NCI-H526 treated with DMSO at 0.1 percent for 48 hours (cell line): ENCODE results near the gene ATP6V0E1.

ENCODE experiments used
- DNase-seq: peaks from one replicate; lab custom pipeline; 2025; lab: John Stamatoyannopoulos, UW

Gene ATP6V0E1

DNA sequence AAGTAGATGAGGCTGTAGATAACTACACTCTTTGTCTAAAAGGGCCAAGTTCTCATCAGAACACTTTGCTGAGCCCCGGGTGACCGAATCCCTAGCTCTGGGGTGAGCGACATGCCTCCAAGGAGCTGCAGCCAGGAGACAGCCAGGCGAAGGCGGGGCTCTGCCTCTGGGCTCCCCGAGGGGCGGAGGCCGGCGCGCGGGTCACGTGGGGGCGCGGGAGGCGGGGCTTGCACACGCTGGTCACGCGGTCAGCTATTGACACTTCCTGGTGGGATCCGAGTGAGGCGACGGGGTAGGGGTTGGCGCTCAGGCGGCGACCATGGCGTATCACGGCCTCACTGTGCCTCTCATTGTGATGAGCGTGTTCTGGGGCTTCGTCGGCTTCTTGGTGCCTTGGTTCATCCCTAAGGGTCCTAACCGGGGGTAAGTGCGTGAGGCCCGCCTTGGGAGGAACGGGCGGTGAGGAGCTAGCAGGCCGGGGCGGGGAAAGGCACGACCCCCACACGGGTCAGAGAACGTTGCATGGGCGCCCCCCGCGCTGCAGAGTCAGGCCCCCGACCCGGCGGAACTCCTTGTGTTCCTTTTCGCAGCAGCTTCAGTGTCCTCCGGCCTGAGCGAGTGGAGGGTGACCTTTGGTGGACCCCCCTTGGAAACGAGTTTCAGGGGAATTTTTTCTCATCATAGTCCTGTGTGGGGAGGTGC is at the start of gene ATP6V0E1:
ATP6V0E1 (plus strand) TSS at position 230 of the 702 bp plus-strand sequence; CDS start at position 320, 90 bp downstream.
- peak; percentile 52 for DNase-seq

DNA sequence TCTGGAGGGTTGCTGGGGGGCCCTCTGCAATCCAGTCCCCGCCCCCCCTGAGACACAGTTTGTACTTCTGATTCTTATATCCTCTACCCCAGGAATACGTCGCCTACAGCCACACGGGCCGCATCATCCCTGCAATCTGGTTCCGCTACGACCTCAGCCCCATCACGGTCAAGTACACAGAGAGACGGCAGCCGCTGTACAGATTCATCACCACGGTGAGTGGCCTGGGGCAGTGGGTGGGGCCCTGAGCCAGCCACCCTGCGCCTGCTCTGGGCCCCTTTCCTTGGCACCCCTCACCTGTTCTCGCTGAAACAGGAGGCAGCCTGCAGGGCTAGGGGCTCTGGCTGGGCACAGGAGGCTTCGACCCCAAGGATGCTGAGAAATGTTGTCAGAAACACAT is 48.5 kb upstream of the ATP6V0E1 start:
- no peak for DNase-seq

DNA sequence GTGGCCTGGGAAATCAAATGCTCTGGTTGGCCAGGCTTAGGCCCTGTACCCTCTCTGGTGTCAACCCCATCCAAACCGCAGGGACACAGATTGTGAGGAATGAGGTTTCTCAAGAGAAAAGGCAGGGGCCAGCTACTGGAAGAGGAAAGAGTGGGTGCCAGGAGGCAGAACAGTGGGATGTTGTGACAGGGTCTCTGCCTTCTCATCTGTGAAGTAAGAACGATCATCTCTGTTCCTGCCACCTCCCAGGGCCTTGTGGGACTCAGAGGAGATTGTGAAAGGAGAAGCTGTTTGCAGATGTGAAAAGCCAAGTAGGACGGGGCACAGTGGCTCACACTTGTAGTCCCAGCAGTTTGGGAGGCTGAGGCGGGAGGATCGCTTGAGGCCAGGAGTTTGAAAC is 47.2 kb upstream of the ATP6V0E1 start:
- no peak for DNase-seq

DNA sequence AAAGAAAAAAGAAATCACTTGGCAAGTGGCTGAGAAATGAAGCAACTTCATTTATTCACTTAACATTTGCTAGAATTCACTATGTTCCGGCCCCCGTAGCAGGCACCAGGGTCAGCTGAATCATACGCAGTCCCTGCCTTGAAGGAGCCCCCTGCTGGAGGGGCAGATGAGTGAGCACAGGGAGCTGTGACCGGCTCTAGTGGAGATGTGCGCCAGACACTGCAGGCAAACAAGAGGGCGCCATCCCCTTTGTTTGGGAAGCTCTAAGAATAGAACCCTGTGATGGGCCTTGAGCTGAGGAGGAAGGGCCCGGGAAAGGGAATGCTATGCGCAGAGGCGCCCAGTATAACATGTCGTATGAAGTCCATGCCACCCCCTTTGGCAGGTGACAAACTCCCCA is 44.5 kb upstream of the ATP6V0E1 start:
- no peak for DNase-seq

GRCh38 chr5:172939611-172940267 is 43.8 kb upstream of the ATP6V0E1 start:
- DNase-seq: no peak

DNA sequence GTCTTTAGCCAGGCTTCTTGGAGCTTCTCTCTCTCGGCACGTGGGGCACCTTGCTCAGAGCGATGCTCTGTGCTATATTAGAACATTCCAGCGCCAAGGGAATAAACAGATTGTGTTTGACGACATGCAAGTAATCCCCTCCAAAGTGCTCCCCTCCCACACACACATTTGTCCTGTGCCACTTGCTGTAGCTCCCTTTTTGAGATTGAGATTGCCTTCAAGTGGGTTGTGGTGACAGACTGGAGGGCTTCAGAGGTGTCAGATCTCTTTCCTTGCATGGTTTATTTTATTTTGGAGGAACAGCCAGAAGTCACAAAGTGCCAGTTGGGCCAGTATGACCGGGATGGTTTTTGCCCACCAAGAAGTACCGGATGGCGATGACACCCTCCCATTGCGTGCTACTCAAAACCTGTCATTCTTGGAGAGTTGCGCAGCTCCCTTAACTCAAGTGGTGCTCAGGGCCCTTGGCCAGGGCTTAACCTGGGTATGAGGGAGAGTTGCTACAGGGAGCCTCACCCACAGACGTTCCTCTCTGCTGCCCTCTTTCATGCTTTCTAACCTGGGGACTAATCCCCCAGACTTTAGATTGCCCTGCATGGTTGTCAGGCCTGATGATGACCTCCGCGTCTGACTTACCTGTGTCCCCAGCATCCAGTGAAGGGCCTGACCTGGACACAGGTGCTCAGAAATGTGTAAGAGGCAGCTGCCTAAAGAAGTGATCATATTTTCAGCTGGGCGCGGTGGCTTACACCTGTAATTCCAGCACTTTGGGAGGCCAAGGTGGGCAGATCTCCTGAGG is 43.1 kb upstream of the ATP6V0E1 start:
- DNase-seq: no peak

DNA sequence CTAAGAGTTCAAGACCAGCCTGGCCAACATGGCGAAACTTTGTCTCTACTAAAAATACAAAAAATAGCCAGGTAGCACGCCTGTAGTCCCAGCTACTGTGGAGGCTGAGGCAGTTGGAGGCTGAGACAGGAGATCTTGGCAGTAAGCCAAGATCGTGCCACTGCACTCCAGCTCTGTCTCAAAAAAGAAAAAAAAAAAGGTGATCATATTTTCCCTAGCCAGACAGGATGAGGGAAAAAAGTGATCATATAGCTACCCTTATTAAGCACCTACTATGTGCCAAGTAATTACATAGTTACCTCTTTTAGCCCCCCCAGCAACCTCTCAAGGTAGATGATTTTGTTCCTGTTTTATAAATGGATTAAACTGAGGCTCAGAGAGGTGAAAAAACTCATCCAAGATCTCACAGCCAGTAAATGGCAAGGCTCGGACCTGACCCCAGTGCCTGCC is 42.5 kb upstream of the ATP6V0E1 start:
- no peak for DNase-seq

DNA sequence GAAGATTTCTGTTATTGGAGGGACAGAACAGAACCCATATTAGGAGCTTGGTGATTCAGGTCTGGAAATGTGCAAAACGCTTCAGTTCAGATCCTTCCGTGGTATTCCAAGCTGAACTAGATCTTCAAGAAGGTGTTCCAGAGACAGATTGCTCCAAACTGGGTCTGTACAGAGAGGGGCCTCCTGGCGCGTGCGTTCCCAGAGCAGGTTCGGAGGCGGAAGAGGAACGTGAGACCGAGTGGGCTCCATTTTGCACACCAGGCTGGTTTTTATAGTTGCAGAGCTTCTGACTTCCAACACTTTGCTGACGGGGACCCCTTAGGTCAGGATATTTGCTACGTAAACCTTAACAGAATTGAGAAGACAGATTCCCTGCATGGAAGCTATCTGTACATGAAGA is 41.0 kb upstream of the ATP6V0E1 start:
- no peak for DNase-seq

DNA sequence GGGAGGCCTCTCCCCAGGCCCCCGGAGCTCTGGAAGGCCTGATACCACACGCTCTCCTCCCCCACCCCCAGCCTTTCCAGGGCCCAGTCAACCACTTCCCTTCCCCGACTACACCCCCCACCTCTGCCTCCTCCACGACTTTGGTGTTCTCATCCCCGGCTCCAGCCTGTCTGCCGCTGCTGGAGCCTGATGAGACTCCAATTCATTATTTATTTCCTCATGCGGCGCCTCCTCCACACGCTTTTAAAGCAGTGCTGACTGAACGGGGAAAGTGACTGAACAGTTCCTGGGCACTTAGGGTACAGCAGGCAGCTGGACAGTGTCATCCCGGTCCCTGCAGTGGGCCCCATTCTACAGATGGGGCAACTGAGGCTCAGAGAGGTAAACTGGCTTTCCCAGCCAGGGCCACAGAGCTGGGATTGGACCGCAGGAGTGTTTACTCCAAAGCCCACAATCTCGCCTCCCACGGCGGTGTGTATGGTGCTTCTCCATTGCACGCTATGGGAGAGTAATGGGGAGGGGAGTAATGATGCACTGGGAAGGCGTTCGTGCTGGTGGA is 40.2 kb upstream of the ATP6V0E1 start:
- DNase-seq: no peak

DNA sequence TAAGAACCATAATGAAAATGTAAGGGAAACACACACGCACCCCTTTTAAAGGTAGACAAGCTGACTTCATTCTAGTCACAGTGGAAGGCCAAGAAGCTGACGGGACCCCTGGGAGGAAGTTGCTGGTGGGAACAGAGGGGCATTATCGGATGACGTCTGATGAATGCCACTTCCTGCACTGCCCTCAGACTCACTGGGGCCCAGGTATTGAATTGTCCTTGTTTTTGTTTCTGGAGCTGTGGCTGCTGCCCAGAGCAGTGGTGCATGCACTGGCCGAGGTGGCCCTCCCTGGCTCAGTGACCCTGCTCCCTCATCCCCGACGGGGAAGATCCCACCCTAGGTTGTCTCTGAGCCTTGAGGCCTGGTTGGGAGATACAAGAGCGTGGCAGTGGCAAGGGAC is 39.7 kb upstream of the ATP6V0E1 start:
- DNase-seq: no peak

DNA sequence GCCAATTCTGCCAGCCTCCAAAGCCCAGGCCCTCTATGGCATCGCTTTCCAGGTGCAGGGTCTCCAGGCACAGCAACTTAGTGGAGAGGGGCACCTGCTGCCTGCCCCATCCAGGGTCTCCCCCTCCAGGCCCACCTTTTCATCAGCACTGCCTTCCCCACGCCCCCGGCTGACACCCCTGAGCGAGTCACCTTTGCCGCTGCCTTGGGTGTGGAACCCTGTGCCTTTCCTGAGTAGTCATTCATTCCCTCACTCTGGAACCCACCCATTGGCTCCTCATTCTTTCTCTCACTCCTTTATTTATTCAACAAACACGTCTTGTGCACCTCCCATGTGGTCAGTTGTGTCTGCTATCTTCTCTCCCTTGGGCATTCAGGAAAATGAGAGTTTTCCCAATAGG is 38.8 kb upstream of the ATP6V0E1 start:
- DNase-seq: no peak

DNA sequence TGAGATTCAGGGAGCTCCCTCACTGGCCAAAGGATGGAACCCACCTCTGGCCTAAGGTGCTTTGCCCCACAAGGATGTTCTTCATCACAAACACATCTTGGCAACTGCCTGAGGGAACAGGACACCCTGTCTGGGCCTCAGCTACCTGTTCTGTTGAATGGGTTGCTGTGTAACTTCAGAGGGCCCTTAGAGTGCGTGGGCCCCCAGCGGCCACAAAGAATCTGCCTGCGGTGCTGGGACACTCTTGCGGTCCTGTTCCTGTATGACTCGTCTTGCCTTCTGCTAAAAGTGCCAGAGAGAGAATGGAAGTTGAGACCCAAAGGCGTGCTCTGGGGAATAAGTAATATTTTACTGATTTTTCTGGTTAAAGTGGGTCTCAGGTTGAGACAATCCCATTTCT is 38.4 kb upstream of the ATP6V0E1 start:
- no peak for DNase-seq

DNA sequence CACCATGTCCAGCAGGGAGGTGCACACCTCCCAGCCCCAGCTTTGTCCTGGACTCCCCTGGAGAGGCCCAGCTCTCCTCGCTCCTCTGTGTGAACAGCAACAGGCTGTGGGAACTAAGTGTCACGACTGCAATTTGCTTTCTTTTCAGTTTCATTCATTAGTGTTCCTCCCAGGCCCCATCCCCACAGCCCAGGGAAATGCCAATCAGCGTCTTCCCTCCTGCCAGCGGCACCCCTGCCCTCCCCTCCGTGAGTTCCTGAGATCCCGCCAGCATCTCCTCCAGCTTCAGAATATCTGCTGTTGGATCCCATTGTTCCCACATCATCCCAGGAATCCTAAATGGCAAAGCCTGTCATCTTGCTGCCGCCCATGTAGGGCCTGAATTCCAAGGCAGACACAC is 37.4 kb upstream of the ATP6V0E1 start:
- DNase-seq: no peak

DNA sequence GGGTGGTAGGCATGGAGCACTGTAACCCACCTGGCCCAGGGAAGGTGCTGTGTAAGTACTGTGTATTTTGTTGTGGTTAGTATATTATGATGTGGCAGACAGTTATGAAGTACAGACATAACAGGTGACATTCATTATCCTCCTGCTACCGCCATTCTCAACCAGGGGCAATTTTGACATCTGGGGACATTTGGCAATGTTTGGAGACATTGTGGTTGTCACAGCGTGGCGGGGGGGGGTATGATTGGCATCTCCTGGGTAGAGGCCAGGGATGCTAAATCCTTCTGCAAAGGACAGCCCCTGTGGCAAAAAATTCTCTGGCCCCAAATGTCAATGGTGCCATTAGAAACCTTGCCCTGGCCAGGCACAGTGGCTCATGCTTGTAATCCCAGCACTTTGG is 34.1 kb upstream of the ATP6V0E1 start:
- DNase-seq: no peak

GRCh38 chr5:172950176-172950965 is 33.2 kb upstream of the ATP6V0E1 start:
- no peak for DNase-seq

GRCh38 chr5:172951371-172952033 is 32.1 kb upstream of the ATP6V0E1 start:
- DNase-seq: no peak

GRCh38 chr5:172952034-172952511 is 31.5 kb upstream of the ATP6V0E1 start:
- DNase-seq: no peak

DNA sequence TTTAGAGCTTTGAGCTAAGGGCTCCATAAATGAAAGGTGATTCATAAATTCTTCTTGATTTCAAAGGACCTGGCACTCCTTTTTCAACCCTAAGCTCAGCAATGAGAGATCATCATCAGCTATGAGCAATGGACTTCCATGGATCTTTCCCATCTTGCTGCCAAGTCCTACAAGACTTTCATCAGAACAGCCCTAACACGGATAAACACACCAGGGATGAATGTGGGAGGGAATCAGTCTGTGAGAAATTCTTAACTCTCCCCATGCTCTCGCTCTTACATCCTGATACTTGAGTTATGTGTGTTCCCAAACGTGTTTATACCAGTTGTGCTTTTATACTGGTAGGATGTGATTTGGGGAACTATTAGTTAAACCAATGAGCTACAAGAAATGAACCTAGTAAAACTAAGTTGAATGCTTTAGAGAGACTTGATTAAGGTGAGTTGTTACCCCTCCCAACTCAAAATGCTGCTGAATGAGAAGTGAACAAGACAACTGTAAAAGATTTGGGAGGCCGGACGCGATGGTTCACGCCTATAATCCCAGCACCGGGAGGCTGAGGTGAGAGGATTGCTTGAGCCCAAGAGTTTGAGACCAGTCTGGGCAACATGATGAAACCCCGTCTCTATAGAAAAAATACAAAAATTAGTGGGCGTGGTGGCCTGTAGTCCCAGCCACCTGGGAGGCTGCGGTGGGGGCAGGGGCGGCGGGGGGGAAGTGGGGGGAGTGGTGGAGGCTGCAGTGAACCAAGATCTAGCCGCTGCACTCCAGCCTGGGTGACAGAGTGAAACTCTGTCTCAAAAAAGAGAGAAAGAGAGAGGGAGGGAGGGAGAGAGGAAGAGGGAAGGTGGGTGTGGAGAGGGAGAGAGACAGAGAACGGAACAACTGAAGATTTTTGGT is 29.5 kb upstream of the ATP6V0E1 start:
- DNase-seq: no peak

DNA sequence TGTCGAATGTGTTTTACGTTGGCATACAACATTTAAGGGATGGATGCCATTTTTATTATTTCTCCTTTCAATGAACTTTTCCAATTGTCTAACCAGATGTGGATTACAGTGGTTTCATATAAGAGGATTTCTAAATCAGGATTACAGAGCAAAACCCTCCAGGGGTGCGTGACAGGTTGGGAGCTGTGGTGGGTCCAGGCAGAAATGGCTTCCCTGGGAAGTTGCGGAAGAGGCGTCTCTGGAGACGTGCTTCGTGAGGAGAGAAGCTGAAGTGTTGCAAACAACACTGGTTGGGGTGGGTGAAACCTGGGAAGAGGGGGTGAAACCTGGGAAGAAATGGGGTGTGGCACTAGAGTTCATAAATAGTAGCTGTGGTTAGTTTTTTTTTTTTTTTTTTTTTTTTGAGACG is 28.8 kb upstream of the ATP6V0E1 start:
- no peak for DNase-seq

GRCh38 chr5:172956228-172956627 is 27.3 kb upstream of the ATP6V0E1 start:
- DNase-seq: no peak
